H1 (cell line): ENCODE measurements around the gene NPIPA2. TPM values are rescaled to one million over a fixed set of nuclear protein-coding genes. Genes with fewer than 3 reads are reported as not detected.
"Not testable (repeated sequence)": the region's sequence is repeated elsewhere in the genome, so short reads cannot be mapped to it uniquely, and the experiment has no call there.

Source experiments
- CTCF ChIA-PET: fragments of 300-600 bp; sonication (Branson Sonifier 250); formaldehyde crosslinking; loops from one replicate; lab custom pipeline; 2021; ENCODE audit not compliant: partially characterized antibody; lab: Charles Lee
- POLR2A ChIA-PET: fragments of 300-600 bp; sonication (Branson Sonifier 250); formaldehyde crosslinking; loops from one replicate; lab custom pipeline; 2021; ENCODE audit warnings: inconsistent platforms; ENCODE audit not compliant: partially characterized antibody; lab: Charles Lee
- DNase-seq, 2 experiments: peaks; one replicate each; pipeline versions ENCODE4 v3.0.0 to v3.0.0-alpha.2; 2010 to 2022; ENCODE audit warnings: low spot score in 2 of 2, low read depth in 1 of 2, mixed read lengths in 1 of 2
- FAIRE-seq: peaks from 2 replicates; lab custom pipeline; 2011; peaks lifted over from hg19 to GRCh38; lab: Jason Lieb, UNC
- H2AFZ ChIP-seq: 2 replicates; pipeline ENCODE4 v1.8.1; 2012; ENCODE audit warnings: low read length, inconsistent platforms
- H2AK5ac ChIP-seq: 2 replicates; pipeline ENCODE4 v1.6.1; 2013; ENCODE audit warnings: low read depth, low read length
- H2BK120ac ChIP-seq: replicated peaks from 2 replicates; pipeline ENCODE3; 2013; ENCODE audit warnings: low read depth, low read length, inconsistent platforms
- H2BK12ac ChIP-seq: 2 replicates; pipeline ENCODE4 v1.6.1; 2013; ENCODE audit warnings: low read depth, low read length
- H2BK15ac ChIP-seq: 2 replicates; pipeline ENCODE4 v1.6.1; 2013; ENCODE audit warnings: low read length
- H2BK20ac ChIP-seq: 2 replicates; pipeline ENCODE4 v1.6.1; 2013; ENCODE audit warnings: low read length
- H2BK5ac ChIP-seq: 2 replicates; pipeline ENCODE4 v1.6.1; 2013; ENCODE audit warnings: low read depth, low read length
- H3K14ac ChIP-seq: 2 replicates; pipeline ENCODE4 v1.6.1; 2013; ENCODE audit warnings: inconsistent platforms; ENCODE audit not compliant: insufficient read length
- H3K18ac ChIP-seq: 2 replicates; pipeline ENCODE4 v1.6.1; 2013; ENCODE audit warnings: low read length; ENCODE audit errors: extremely low read depth
- H3K23ac ChIP-seq: 2 replicates; pipeline ENCODE4 v1.6.1; 2013; ENCODE audit warnings: inconsistent platforms; ENCODE audit not compliant: insufficient read length
- H3K23me2 ChIP-seq: 2 replicates; pipeline ENCODE4 v1.6.1; 2013; ENCODE audit warnings: low read depth, low read length
- H3K27ac ChIP-seq: 2 replicates; pipeline ENCODE4 v1.6.1; 2011; ENCODE audit warnings: low read depth, low read length, inconsistent platforms
- H3K27me3 ChIP-seq, 4 experiments: replicated peaks in 1 of 4; 1 replicate in 1 of 4; 2 replicates in 3 of 4; pipeline versions ENCODE4 v1.6.1 to v1.8.1; 2011 to 2013; ENCODE audit warnings: low read length in 3 of 4, mild to moderate bottlenecking in 3 of 4, inconsistent platforms in 2 of 4, mixed read lengths in 2 of 4, moderate library complexity in 1 of 4; ENCODE audit not compliant: control insufficient read depth in 3 of 4, insufficient read depth in 3 of 4; ENCODE audit errors: extremely low read depth in 1 of 4
- H3K36me3 ChIP-seq, 4 experiments: 2 replicates each; pipeline versions ENCODE4 v1.6.1 to v1.8.1; 2011 to 2013; ENCODE audit warnings: mild to moderate bottlenecking in 4 of 4, low read length in 3 of 4, moderate library complexity in 2 of 4, control low read depth in 1 of 4, inconsistent platforms in 1 of 4; ENCODE audit not compliant: insufficient read depth in 4 of 4, control insufficient read depth in 2 of 4
- H3K4ac ChIP-seq: replicated peaks from 2 replicates; pipeline ENCODE3; 2013; ENCODE audit warnings: low read length, low read depth, mixed read lengths, inconsistent platforms; ENCODE audit not compliant: insufficient read length
- H3K4me1 ChIP-seq, 4 experiments: replicated peaks in 1 of 4; 1 replicate in 1 of 4; 2 replicates in 3 of 4; pipeline versions ENCODE4 v1.6.1 to v1.8.1; 2011 to 2013; ENCODE audit warnings: low read length in 3 of 4, inconsistent platforms in 2 of 4, mixed read lengths in 1 of 4; ENCODE audit not compliant: insufficient read depth in 4 of 4, control insufficient read depth in 3 of 4
- H3K4me2 ChIP-seq, 2 experiments: 2 replicates each; pipeline versions ENCODE4 v1.6.1 to v1.8.1; 2011 to 2013; ENCODE audit warnings: low read depth in 2 of 2, low read length in 2 of 2, control low read depth in 1 of 2, inconsistent platforms in 1 of 2, mild to moderate bottlenecking in 1 of 2; ENCODE audit not compliant: insufficient read depth in 1 of 2
- H3K4me3 ChIP-seq, 4 experiments: fragments of 200-600, 300-600 bp in 1 of 4; sonication (generic), shearing (Covaris generic), sonication (Bioruptor Twin) in 1 of 4; 2 replicates each; pipeline versions ENCODE4 v1.5.1 to v1.8.1; 2011 to 2016; ENCODE audit warnings: low read length in 4 of 4, low read depth in 3 of 4, control low read depth in 2 of 4, inconsistent platforms in 2 of 4, mild to moderate bottlenecking in 2 of 4, mixed read lengths in 1 of 4, moderate library complexity in 1 of 4; ENCODE audit not compliant: insufficient read depth in 2 of 4; ENCODE audit errors: extremely low read depth in 1 of 4
- H3K56ac ChIP-seq: replicated peaks from 2 replicates; pipeline ENCODE3; 2013; ENCODE audit warnings: low read depth, mild to moderate bottlenecking, mixed read lengths, low read length, inconsistent platforms; ENCODE audit not compliant: insufficient read length
- H3K79me1 ChIP-seq: 2 replicates; pipeline ENCODE4 v1.6.1; 2013; ENCODE audit warnings: low read depth, low read length, control low read depth
- H3K79me2 ChIP-seq, 2 experiments: 2 replicates each; pipeline versions ENCODE4 v1.6.1 to v1.8.1; 2012 to 2013; ENCODE audit warnings: low read length in 2 of 2, mild to moderate bottlenecking in 2 of 2, inconsistent platforms in 1 of 2; ENCODE audit not compliant: insufficient read depth in 2 of 2, control insufficient read depth in 1 of 2
- H3K9ac ChIP-seq, 4 experiments: replicated peaks in 1 of 4; 1 replicate in 1 of 4; 2 replicates in 3 of 4; pipeline versions ENCODE4 v1.6.1 to v1.8.1; 2011 to 2013; ENCODE audit warnings: low read depth in 3 of 4, low read length in 3 of 4, control low read depth in 2 of 4, mild to moderate bottlenecking in 2 of 4, moderate library complexity in 2 of 4, inconsistent platforms in 1 of 4; ENCODE audit errors: extremely low read depth in 1 of 4
- H3K9me3 ChIP-seq, 2 experiments: 2 replicates each; pipeline versions ENCODE4 v1.6.1 to v1.8.1; 2012 to 2013; ENCODE audit warnings: mild to moderate bottlenecking in 2 of 2, moderate library complexity in 2 of 2, control low read depth in 1 of 2, inconsistent platforms in 1 of 2, low read depth in 1 of 2, low read length in 1 of 2, mixed read lengths in 1 of 2; ENCODE audit not compliant: insufficient read depth in 2 of 2
- H4K20me1 ChIP-seq, 2 experiments: replicated peaks in 1 of 2; 2 replicates each; pipeline versions ENCODE3 to v1.8.1; 2011 to 2013; ENCODE audit warnings: inconsistent platforms in 2 of 2, low read length in 2 of 2, mild to moderate bottlenecking in 1 of 2; ENCODE audit not compliant: insufficient read depth in 2 of 2, control insufficient read depth in 1 of 2
- H4K5ac ChIP-seq: 2 replicates; pipeline ENCODE4 v1.6.1; 2013; ENCODE audit warnings: low read length, low read depth, mixed read lengths, inconsistent platforms; ENCODE audit not compliant: insufficient read length
- H4K8ac ChIP-seq: 2 replicates; pipeline ENCODE4 v1.8.0; 2013; ENCODE audit warnings: mild to moderate bottlenecking, moderate library complexity, low read length, inconsistent platforms; ENCODE audit not compliant: insufficient read depth; ENCODE audit errors: extremely low read depth
- H4K91ac ChIP-seq: replicated peaks from 2 replicates; pipeline ENCODE3; 2013; ENCODE audit warnings: low read length, mixed read lengths, inconsistent platforms; ENCODE audit not compliant: insufficient read length
- WGBS, 2 experiments: shearing (Covaris generic) in 1 of 2; methylation state at CpG; one replicate each; pipeline versions ENCODE4 v1.1.6 to v1.1.7; 2013 to 2015; ENCODE audit warnings: low lambda C conversion rate in 2 of 2, mixed read lengths in 2 of 2, inconsistent platforms in 1 of 2, low coverage in 1 of 2, missing lambda C conversion rate in 1 of 2; ENCODE audit not compliant: insufficient replicate concordance in 2 of 2, insufficient coverage in 1 of 2, insufficient read length in 1 of 2; ENCODE audit errors: extremely low coverage in 1 of 2, missing lambda C conversion rate in 1 of 2; 5-methylcytosine and 5-hydroxymethylcytosine counted together
- polyA plus RNA-seq, 7 experiments: library from polyadenylated mRNA; depleted of rRNA in 3 of 7; stranded (reverse) in 5 of 7; unstranded in 2 of 7; fragments of >200 nt in 5 of 7; fragments of 200-250 nt in 2 of 7; gene quantifications; 1 replicate in 5 of 7; 2 replicates in 1 of 7; 4 replicates in 1 of 7; pipeline versions ENCODE4 v1.2.1 to v1.2.3, GENCODE V29; 2011 to 2013; ENCODE audit warnings: missing spikeins in 2 of 7, mixed read lengths in 2 of 7
- total RNA-seq: library from RNA; stranded (reverse); fragmentation: NEBNext Ultra II Directional; extraction: Animal tissue kit (Norgen Biotek cat#: 25700); gene quantifications from 2 replicates; pipeline ENCODE4 v1.2.1, GENCODE V29; 2021

Gene NPIPA2
- total and polyA plus RNA-seq, 2 of the 8 experiments (the other 6 are each of a cell fraction or from before 2014, with no cell fraction given) = 8.9 to 16.8 TPM

DNA sequence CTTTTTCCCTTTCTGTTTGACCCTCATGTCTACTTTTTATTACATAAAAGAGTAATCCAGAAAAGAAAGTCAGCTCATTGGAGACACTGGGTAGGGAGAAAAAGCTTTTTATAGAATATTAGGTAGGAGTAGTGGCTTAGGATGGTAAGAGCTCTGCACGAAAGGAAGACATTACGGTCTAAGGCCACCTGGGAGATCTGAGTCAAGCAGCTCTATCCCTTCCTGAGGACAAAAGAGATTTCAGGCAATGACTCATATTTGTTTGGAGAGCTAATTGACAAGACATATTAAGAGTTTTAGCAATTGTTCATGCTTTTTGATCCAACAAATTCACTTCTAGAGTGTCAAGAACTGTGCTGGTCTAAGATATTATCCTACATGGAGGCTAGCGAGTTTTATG lies 71.6 kb downstream of the NPIPA2 start:
- H3K4me3 ChIP-seq, H3K4ac ChIP-seq, CTCF ChIA-PET, H3K79me1 ChIP-seq, H3K27me3 ChIP-seq, H3K79me2 ChIP-seq, H3K36me3 ChIP-seq, FAIRE-seq, H3K4me1 ChIP-seq, H4K20me1 ChIP-seq, H2AK5ac ChIP-seq, POLR2A ChIA-PET, DNase-seq, H3K9me3 ChIP-seq, H4K5ac ChIP-seq, H3K14ac ChIP-seq, H3K23ac ChIP-seq, H2BK20ac ChIP-seq, H3K9ac ChIP-seq, H2BK12ac ChIP-seq, H2AFZ ChIP-seq, H3K18ac ChIP-seq, H3K23me2 ChIP-seq, H3K56ac ChIP-seq, H2BK15ac ChIP-seq, H3K4me2 ChIP-seq, H4K91ac ChIP-seq, H4K8ac ChIP-seq, H3K27ac ChIP-seq, H2BK120ac ChIP-seq, H2BK5ac ChIP-seq: not testable (repeated sequence)
- 97% methylated on average over 3 of the region's 3 CpGs; no CpG with 5 or more reads in 1 of the 2 experiments for WGBS, 2 experiments

Other genes with a start within 250 kb of the NPIPA2 start
- gene PARN, start 112.3 kb upstream of the NPIPA2 start, total RNA-seq = 40.8 and 44.6 TPM in 2 replicates
- gene PARN, start 112.3 kb upstream of the NPIPA2 start, polyA plus RNA-seq (2011; rRNA removed) = 21.4 and 24.5 TPM in 2 replicates
- gene BFAR, start 109.6 kb upstream of the NPIPA2 start, total RNA-seq = 75.5 and 78.2 TPM in 2 replicates
- 48.2 and 56.9 TPM in 2 replicates for gene BFAR, start 109.6 kb upstream of the NPIPA2 start, polyA plus RNA-seq (2011; rRNA removed)
- gene PLA2G10, start 48.2 kb upstream of the NPIPA2 start, total RNA-seq = 0.54 and 0.60 TPM in 2 replicates
- gene PLA2G10, start 48.2 kb upstream of the NPIPA2 start, polyA plus RNA-seq (2011; rRNA removed) = 2.2 and 2.4 TPM in 2 replicates
- 8.6 and 10.5 TPM in 2 replicates for gene NPIPA3, start 39.1 kb upstream of the NPIPA2 start, total RNA-seq
- gene NPIPA3, start 39.1 kb upstream of the NPIPA2 start, polyA plus RNA-seq (2011; rRNA removed) = 0.88 and 2.0 TPM in 2 replicates
- 121 and 129 TPM in 2 replicates for gene NOMO1, start 91.2 kb downstream of the NPIPA2 start, total RNA-seq
- gene NOMO1, start 91.2 kb downstream of the NPIPA2 start, polyA plus RNA-seq (2011; rRNA removed) = 74.1 and 74.3 TPM in 2 replicates
- gene NPIPA1, start 194.9 kb downstream of the NPIPA2 start, total RNA-seq = 85.1 and 97.8 TPM in 2 replicates
- 58.1 and 60.0 TPM in 2 replicates for gene NPIPA1, start 194.9 kb downstream of the NPIPA2 start, polyA plus RNA-seq (2011; rRNA removed)
- gene PDXDC1, start 232.5 kb downstream of the NPIPA2 start, total RNA-seq = 118 and 123 TPM in 2 replicates
- gene PDXDC1, start 232.5 kb downstream of the NPIPA2 start, polyA plus RNA-seq (2011; rRNA removed) = 46.3 and 56.6 TPM in 2 replicates